GM21367 (cell line): ENCODE measurements around the gene SLC39A5.

Experiments used
- ATAC-seq: cut with Tn5 transposase; IDR thresholded peaks from one replicate; pipeline ENCODE4 v1.9.1; 2021; ENCODE audit not compliant: unreplicated experiment

Gene SLC39A5

DNA sequence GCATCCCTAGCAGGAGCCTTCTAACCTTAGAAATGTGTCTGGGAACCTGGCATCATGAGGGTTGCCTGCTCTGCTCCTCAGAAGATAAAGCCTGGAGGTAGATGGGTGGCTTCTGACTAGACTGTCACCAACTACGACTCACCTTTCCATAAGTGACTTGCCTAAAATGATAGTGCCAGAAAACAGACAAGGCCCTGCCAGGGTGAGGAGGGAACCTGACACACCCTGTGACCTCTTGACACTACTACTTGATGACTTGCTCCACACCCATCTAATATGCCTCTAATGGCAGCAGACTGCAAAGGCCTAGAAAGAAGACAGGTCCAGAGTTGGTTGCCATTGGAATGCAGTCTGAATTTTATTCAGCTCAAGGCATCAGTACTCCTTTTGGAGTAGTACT, 17.5 kb upstream of the SLC39A5 start:
- ATAC-seq, result no peak

DNA sequence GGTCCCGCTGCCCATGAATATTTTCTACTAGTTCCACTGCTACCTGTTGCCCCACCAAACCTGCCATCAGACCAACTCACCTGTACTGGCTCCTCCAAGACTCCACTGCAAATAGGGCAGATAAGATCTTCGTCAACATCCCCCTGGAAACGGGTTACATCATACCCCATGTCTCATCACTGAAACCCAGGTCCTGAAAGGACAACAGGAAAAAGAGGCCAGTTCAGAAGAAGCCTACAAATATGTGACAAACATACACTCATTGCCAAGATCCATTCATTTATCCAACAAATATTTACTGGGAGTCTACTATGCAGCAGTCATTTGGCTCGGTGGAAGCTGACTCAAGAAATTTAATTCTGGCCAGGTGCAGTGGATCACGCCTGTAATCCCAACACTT, 16.0 kb upstream of the SLC39A5 start:
- no peak for ATAC-seq

DNA sequence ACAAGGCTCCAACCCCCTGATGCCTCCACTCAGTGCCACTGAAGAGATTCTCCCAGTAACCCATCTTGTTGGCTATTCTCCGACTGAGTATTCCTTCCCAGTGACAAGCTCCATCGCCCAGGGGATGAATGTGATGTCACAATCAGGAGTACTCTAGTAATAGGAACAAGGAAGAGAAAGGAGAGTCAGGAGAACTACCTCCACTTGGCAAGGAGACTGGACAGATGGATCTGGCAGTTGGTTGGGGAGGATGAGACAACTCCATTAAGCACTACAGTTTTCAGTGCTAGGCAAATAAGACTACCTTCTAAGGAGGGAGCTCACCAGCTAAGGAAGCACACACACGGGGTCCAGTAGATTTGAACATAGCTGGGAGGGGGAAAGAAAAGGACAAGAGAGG, 13.4 kb upstream of the SLC39A5 start:
- ATAC-seq, result no peak

DNA sequence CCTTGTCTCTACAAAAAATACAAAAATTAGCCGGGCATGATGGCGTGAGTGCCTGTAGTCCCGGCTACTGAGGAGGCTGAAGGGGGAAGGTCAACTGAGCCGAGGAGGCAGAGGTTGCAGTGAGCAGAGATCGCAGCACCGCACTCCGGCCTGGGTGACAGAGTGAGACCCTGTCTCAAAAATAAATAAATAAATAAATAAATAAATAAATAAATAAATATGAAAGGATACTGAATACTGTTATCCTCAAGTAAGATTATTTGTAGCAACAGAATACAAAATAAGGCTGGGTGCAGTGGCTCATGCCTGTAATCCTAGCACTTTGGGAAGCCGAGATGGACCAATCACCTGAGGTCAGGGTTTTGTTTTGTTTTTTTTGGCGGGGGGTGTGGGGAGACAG, 10.0 kb upstream of the SLC39A5 start:
- no peak for ATAC-seq

DNA sequence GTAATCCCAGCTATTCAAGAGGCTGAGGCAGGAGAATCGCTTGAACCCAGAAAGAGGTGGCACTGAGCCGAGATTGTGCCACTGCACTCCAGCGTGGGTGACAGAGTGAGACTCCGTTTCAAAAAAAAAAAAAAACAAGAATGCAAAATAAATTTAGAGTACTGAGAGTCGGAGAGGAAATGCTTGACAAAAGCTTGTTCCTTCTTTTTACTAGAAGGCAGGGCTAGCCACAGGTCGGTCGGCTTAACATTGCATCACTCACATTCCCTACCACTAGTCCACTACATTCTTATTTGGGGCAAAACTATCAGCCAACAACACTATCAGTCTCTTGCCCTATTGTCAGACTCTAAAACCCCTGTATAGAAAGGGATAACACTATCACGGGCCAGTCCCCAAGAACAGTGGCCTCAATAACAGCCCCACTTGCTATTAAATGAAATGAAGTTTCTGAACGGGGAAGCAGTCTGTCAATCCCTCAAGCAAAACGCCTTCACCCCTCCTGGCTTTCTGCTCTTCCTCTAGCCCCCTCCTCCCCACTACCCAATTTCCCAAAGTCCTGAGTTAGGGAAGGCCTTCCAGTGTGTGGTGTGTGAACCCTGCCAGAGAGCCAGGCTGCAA, 9.1 kb upstream of the SLC39A5 start:
- no peak for ATAC-seq

DNA sequence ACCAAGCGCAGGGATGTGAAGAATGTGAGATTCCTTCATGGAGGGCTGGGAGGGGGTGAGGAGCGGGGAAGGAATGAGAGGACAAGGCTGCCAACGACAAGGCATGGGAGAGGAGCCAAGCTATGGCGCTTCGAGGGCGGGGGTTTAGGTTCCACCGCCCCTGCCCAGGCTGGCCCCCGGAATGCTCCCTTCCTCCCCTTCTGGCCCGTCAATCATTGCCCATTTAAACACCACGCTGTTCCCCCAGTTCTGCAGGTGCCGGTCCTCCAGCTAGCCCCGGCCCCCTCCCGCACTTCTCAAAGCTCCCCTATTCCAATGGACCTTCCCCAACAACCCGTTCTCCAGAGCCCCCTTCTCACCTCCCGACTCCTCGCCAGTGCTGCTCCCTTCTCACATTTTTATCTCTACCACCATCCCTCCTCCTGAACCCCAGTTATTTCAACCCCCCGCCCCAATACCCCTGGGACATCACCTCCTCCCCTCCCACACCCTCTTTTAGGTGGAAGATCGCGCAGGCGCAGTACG, 8.6 kb upstream of the SLC39A5 start:
- ATAC-seq, result peak; percentile 12

DNA sequence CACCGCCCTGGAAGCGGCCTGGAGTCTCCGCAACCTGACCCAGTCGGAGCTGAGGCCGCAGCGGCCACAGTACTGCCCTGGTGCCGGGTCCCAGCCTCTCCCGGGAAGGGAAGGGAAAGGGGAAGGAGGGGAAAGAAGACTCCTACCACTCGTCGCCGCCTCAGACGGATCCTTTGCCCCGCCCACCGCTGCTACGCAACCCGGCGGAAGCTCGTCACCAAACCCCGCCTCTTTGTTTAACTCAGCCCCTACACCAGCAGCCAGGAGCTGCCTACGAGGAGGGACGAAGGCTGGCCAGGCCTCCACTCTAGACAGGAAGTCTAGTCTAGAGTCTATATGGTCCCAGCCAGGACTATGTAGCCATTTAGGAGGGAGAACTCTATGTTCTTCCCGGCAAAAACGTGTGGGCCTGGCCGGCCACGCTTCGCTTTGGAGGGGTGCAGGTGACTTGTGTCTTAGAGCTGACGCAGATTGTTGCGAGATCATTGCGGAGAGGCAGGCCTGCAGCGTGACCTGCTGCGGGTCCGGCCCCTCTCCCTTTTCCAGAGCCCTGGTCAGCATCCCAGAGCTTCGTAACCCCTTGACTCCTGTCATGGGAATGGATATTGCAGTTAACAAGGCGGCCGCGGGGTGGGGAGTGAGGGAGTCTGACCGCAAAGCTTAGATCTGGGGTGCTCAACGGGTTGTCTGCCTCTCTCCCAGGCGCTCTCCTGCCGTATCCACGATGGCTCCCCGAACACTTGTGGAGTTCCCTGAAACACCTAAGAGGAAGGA, 7.9 kb upstream of the SLC39A5 start, which contains the start of gene RNF41:
RNF41 (minus strand) TSS at position 166 of the 774 bp plus-strand sequence. CDS start 7,875 bp downstream, outside the sequence.
- peak; percentile 67 for ATAC-seq

DNA sequence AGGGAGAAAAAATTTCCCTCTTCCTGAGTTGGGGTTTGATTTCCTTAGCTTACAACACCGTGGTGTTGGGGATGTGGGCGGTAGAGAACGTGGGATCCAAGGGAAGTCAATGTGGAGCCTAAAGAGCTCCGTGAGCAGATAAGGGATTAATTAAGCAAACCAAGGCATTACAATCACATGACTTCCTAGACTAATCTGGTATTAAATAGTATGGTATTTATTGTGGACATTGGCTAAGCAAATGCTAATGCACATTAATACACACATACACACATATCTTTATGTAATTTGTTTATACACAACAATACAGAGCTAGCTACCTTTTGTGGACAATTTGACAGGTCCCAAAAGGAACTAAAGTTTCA, 7.3 kb upstream of the SLC39A5 start:
- no peak for ATAC-seq

DNA sequence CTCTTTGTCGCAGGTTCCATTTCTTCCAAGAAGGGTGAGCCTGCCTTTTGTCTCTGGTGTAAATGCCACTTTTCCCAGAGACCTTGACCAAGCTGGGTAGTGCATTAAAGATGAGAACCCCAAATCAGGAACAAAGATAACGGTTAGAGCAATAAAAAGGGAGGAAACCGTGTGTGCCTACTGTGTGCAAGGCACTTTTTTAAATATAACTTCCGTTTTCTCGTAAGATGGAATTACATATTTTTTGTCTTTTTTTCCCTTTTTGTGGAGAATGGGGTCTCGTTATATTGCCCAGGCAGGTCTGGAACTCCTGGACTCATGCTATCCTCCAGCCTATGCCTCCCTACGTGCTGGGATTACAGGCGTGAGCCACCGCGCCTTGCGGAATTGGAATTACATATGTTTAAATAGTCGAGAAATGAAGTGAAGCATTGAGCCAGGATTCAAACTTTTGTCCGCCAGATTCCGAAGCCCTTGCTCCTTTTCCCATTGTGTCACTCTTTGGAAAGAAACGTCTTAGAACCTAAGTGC, 6.2 kb upstream of the SLC39A5 start:
- ATAC-seq, result no peak

DNA sequence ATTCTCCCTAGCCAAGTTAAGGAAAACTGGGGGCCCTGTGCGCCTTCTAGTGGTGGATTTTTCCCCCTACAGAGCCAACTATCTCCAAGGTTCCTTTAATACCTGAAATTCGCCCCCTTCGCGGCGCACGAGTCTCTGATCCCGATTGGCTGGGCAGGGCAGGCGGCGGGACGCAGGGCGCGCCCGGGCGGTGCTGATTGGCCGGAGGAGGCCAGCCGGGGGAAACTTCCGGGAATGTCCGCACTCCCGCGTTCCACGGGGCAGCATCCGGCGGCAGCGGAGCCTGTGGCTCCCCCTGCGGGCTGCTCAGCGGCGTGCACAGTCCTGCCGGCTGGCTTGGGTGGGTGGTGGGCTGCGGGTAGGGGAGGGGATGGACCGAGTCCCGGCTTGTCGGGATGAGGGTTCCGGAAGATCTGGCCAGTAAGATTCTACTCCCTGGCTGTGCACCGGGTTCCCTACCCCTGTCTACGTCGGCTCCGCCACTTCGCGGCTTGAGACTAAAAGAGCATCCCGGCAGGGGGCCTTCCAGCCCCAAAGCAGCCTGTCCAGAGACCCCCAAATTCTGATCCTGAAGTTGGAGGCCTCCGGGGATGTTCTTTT, 5.6 kb upstream of the SLC39A5 start, which contains the start of gene NABP2:
NABP2 (plus strand) TSS at position 241 of the 600 bp plus-strand sequence. CDS start 515 bp downstream, outside the sequence.
- peak; percentile 51 for ATAC-seq

DNA sequence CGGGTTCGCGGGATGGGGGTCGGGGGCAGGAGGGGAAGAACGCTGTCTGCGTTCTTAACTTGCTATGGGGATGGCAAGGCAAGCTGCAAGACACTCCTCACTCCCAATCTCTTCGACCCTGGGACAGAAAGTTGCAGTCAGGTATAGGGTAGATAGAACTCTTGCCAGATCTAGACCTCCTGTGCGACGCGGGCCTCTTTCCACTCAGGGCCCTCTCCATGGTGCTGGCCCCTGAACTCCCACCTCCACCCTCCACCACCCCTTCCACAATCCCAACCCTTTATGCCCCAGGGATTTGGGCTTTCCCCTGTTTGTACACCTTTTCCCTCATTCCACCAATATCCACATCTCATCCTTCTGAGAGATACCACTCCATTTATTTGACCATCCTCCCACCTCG, 4.9 kb upstream of the SLC39A5 start:
- no peak for ATAC-seq

DNA sequence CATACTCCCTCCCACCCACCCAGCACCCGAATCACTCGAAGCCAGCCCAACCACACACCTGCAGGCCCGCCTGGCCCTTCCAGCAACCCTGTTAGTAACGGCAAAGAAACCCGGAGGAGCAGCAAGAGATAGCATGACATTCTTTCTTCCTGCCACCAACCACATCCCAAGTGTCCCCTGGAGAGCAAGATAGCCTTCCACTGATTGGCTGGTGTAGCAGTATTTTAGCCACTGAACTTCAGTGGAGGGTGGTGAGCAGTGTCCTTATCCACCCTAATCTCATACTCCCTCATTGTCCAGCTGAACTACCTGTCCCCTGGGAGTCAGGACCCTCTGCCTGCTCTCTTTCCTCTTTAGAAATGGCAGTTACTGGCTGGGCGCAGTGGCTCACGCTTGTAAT, 769 bp upstream of the SLC39A5 start:
- no peak for ATAC-seq

DNA sequence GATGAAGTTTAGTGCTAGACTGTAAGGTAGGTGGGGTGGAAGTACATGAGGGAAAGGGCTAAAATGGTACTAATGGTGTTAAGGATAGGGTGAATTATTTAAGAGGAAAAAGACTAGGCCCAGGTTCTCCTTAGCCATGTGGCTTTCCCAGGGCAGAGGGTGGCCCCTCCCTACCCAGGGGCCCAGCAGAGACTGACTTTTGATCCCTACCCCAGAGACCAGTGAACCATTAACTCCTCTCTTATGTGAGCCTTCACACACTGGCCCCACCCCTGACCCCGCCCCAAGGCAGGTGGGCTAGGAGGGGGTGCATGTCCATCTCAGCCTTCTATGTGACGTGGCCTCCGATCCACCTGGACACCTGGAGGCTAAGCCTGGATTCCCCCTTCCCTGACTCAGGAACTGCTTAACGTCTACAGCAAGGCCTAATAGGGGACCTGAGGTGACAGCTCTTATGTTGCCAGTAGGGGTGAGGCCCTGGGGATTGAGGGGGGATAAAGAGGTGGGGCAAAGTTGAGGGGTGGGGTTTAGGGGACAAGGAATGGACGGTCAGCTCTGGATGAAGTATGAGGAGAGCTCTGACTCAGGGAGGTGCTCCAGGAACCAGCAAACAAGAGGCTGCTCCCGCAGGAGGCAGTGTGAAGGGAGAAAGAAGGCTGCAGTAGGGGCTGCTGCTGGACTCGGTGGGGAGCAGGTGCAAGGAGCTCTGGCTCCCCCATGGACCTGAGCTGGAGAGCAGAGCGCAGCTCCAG, 757 bp downstream of the SLC39A5 start:
- ATAC-seq, result no peak

DNA sequence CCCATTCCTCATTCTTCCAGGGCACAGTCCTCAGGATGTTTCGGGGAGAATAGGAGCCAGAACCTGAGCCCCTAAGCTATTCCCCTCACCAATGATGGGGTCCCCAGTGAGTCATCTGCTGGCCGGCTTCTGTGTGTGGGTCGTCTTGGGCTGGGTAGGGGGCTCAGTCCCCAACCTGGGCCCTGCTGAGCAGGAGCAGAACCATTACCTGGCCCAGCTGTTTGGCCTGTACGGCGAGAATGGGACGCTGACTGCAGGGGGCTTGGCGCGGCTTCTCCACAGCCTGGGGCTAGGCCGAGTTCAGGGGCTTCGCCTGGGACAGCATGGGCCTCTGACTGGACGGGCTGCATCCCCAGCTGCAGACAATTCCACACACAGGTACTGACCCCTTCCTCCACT, 1.3 kb downstream of the SLC39A5 start:
- ATAC-seq, result no peak

DNA sequence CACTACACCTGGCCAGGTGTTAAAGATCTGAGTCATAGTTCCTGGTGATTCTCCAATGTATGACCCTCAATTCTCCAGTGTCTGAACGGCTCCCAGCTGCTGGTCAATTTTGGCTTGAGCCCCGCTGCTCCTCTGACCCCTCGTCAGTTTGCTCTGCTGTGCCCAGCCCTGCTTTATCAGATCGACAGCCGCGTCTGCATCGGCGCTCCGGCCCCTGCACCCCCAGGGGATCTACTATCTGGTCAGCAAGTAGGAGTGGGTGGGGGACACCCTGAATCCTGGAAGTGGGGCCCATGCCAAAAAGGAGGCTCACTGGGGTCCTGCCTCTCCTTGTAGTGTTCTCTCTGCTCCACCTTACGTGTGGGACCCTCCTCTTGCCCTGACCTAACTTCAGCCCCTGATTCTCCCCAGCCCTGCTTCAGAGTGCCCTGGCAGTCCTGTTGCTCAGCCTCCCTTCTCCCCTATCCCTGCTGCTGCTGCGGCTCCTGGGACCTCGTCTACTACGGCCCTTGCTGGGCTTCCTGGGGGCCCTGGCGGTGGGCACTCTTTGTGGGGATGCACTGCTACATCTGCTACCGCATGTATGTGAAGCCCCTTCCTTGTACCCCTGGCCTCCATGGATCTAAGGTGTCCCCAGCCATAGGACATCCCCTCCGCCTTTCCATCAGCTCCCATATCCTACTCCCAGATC, 5.0 kb downstream of the SLC39A5 start:
- ATAC-seq, result no peak

DNA sequence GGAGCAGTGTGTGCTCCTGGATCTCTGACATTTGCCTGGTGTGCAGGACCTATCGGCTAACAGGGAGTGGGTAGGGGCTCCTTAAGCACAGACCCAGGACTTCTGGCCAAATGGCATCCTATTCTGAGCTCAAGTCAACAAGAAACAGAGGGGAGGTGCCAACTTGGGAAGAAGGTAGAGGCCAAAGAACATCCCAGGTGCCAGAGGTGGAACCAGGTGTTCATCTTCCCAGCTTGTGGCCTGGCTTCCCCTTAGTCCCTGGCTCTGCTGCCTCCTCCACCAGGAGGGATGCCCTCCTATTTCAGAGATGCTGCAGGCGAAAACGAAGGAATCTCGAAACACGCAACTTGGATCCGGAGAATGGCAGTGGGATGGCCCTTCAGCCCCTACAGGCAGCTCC, 6.2 kb downstream of the SLC39A5 start:
- no peak for ATAC-seq

DNA sequence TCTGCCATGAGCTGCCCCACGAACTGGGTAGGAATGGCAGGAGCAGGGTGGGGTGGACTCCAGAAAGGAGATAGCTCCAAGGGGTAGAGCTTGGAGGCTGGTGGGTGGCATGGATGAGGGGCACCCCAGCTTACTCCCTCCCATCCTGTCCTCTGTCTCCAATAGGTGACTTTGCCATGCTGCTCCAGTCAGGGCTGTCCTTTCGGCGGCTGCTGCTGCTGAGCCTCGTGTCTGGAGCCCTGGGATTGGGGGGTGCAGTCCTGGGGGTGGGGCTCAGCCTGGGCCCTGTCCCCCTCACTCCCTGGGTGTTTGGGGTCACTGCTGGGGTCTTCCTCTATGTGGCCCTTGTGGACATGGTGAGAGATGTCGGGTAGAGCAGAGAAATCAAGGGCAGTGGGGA, 7.1 kb downstream of the SLC39A5 start:
- ATAC-seq, result no peak

DNA sequence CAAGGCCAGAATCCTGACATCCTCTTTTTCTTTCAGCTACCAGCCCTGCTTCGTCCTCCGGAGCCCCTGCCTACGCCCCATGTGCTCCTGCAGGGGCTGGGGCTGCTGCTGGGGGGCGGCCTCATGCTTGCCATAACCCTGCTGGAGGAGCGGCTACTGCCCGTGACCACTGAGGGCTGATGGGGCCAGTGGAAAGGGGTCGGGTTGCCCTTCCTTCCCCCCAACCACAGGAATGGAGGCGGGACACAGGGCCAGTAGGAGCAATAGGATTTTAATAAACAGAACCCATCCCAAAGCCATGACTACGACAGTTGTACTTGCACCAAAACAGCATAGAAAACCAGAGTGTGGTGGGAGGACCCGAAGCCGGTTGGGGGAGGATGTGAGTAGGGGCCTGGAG, 7.7 kb downstream of the SLC39A5 start:
- ATAC-seq, result no peak

DNA sequence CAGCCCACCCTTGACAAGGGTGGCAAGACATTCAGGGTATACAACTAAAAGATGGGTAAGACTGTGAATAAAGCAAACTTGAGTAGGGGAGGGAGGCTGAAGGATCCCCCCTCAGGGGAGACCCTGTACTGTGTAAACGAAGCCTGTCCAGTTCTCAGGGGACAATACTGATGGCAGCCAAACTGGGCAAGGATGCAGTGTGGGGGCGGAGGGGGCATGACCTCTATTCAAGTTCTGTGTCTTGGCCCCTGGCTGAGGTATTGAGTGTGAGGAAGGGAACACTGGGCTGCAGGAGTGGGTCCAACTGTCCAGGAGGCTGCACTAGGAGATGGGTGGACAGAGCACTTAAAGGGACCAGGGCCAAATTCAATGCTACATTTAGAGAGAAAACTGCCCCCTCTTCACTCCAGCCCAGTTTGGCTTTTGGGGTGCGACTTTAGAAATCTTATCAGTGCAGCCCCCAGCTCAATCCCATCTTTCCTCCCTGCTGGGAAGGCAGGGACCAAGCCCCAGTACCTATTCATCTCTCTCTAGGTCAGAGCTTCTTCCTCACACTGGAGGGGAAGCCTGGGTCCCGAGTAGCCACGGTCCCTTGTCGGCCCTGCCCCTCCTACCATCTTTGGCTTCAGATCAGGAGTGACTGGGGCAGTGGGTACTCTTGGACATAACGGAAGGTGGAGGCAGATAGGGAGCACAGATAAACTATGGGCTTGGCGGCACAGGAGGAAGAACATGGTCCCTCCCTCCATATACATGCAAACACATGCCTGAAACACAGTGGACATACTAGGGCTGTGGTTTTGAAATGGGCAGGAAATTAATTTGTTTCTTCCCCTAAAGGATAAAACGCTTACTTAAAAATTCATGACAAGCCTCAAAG, 11.8 kb downstream of the SLC39A5 start:
- no peak for ATAC-seq
